ENCODE data around the gene ZNF521.

- TF ChIP-seq CTCF (IDR thresholded peaks at IDR 0.05; ENCODE audit: insufficient read depth, low read depth, low read length), result no peak
- no peak for TF ChIP-seq EZH2 (IDR thresholded peaks at IDR 0.05; ENCODE audit: insufficient read depth, low read length)
These were observed 217.1 kb downstream of the ZNF521 start for GRCh38 chr18:25134861-25135260.
